Activated B cell treated with CpG ODN at 0.5 μM for 24 hours (primary cell): ENCODE data around the gene PIGP. TPM values are rescaled to one million over a fixed set of nuclear protein-coding genes. Genes with fewer than 3 reads are reported as not detected.
A peak's percentile ranks its signal among the peaks of the same experiment; 100 is the strongest.

Source experiments
- ATAC-seq: fragments of 200-7000 bp; cut with Tn5 transposase; one replicate; pipeline ENCODE4 v1.10.0; 2021; ENCODE audit warnings: low read depth, mild to moderate bottlenecking, moderate library complexity
- CTCF ChIA-PET: fragments of 350-600 bp; sonication (Branson Sonifier 250); formaldehyde crosslinking; loops from one replicate; lab custom pipeline; 2021; ENCODE audit warnings: antibody characterized with exemption; lab: Charles Lee
- POLR2A ChIA-PET: fragments of 350-600 bp; sonication (Branson Sonifier 250); formaldehyde crosslinking; loops from one replicate; lab custom pipeline; 2021; ENCODE audit warnings: antibody characterized with exemption; lab: Charles Lee
- DNase-seq: peaks from one replicate; pipeline ENCODE4 v3.0.0; 2022
- H3K27ac Mint-ChIP-seq: one replicate; pipeline ENCODE4 v1.8.0; 2020; ENCODE audit warnings: mixed read lengths
- H3K27me3 Mint-ChIP-seq: one replicate; pipeline ENCODE4 v1.8.0; 2021; ENCODE audit warnings: mixed read lengths
- H3K36me3 Mint-ChIP-seq: one replicate; pipeline ENCODE4 v1.8.0; 2021; ENCODE audit warnings: low read depth, mixed read lengths
- H3K4me1 Mint-ChIP-seq: one replicate; pipeline ENCODE4 v1.8.0; 2021; ENCODE audit warnings: mixed read lengths
- H3K4me3 Mint-ChIP-seq: one replicate; pipeline ENCODE4 v1.8.0; 2020; ENCODE audit warnings: mild to moderate bottlenecking, mixed read lengths
- H3K9me3 Mint-ChIP-seq: one replicate; pipeline ENCODE4 v1.8.0; 2020; ENCODE audit warnings: mixed read lengths
- CTCF ChIP-seq: fragments of 200-600 bp; IDR thresholded peaks from one replicate; pipeline ENCODE4 v1.8.0; 2022; ENCODE audit warnings: antibody characterized with exemption, mild to moderate bottlenecking
- intact Hi-C: fragments of 100-400 bp; cut with micrococcal nuclease; formaldehyde crosslinking; loops from one replicate; pipeline ENCODE4 v1.15.1; 2024
- total RNA-seq: library from RNA; stranded (reverse); gene quantifications from 2 replicates; pipeline ENCODE4 v1.2.3, GENCODE V29; 2022

PIGP gene
- total RNA-seq, 1 donor from 2014 or later, result 17.7 TPM

GRCh38 chr21:37061926-37062592, 10.8 kb downstream of the PIGP start:
- H3K27ac Mint-ChIP-seq, result no peak overlapping the region
- POLR2A ChIA-PET, result no interaction called here
- no peak for DNase-seq
- H3K36me3 Mint-ChIP-seq, result peaks cover 21% of the 10 kb centered on the region
- CTCF ChIA-PET, result no interaction called here
- no peak for ATAC-seq
- no peaks in the 10 kb centered on the region for H3K27me3 Mint-ChIP-seq
- H3K4me3 Mint-ChIP-seq, result no peak overlapping the region
- intact Hi-C loops, result no loop called here
- H3K9me3 Mint-ChIP-seq, result no peaks in the 10 kb centered on the region
- no peak for TF ChIP-seq CTCF
- peaks cover 4% of the 10 kb centered on the region for H3K4me1 Mint-ChIP-seq

- H3K4me3 Mint-ChIP-seq, result no peak overlapping the region
Measured at GRCh38 chr21:37060296-37060695, 12.6 kb downstream of the PIGP start.

GRCh38 chr21:37059181-37059580, 13.7 kb downstream of the PIGP start:
- Mint-ChIP-seq H3K27ac (no peak overlapping the region), H3K9me3 (peaks cover 2% of the 10 kb centered on the region), H3K27me3 (no peaks in the 10 kb centered on the region), H3K4me1 (peaks cover 3% of the 10 kb centered on the region), H3K36me3 (no peaks in the 10 kb centered on the region), H3K4me3 (no peak overlapping the region)
- intact Hi-C loops, result no loop called here
- ChIA-PET POLR2A (no interaction called here), CTCF (no interaction called here)
- ATAC-seq (no peak), DNase-seq (no peak)
- TF ChIP-seq CTCF, result no peak

More at GRCh38 chr21:37060296-37060695, 12.6 kb downstream of the PIGP start:
- Mint-ChIP-seq H3K9me3 (peaks cover 2% of the 10 kb centered on the region), H3K4me1 (peaks cover 4% of the 10 kb centered on the region), H3K27me3 (no peaks in the 10 kb centered on the region), H3K36me3 (peaks cover 9% of the 10 kb centered on the region), H3K27ac (no peak overlapping the region)
- CTCF ChIA-PET, result interaction anchor here (1.1 kb wide), 1 partner anchor 70 kb away, joined by 3 read pairs; no protein-coding TSS in a partner anchor
- POLR2A ChIA-PET, result no interaction called here
- DNase-seq, result no peak
- intact Hi-C loops, result no loop called here
- TF ChIP-seq CTCF, result no peak
- peak; percentile 82 for ATAC-seq

GRCh38 chr21:37058261-37058660, 14.6 kb downstream of the PIGP start:
- Mint-ChIP-seq H3K4me1 (no peaks in the 10 kb centered on the region), H3K9me3 (peaks cover 2% of the 10 kb centered on the region), H3K27ac (no peak overlapping the region), H3K4me3 (no peak overlapping the region), H3K36me3 (no peaks in the 10 kb centered on the region), H3K27me3 (no peaks in the 10 kb centered on the region)
- ATAC-seq, result no peak
- CTCF ChIA-PET, result no interaction called here
- intact Hi-C loops, result no loop called here
- POLR2A ChIA-PET, result no interaction called here
- DNase-seq, result no peak
- no peak for TF ChIP-seq CTCF

GRCh38 chr21:37057614-37058013, 15.3 kb downstream of the PIGP start:
- H3K27me3 Mint-ChIP-seq, result no peaks in the 10 kb centered on the region
- ATAC-seq, result no peak
- CTCF ChIA-PET, result no interaction called here
- no peak for DNase-seq
- TF ChIP-seq CTCF, result no peak
- intact Hi-C loops, result no loop called here
- H3K4me3 Mint-ChIP-seq, result no peak overlapping the region
- peaks cover 2% of the 10 kb centered on the region for H3K9me3 Mint-ChIP-seq
- no peak overlapping the region for H3K27ac Mint-ChIP-seq
- H3K4me1 Mint-ChIP-seq, result no peaks in the 10 kb centered on the region
- POLR2A ChIA-PET, result no interaction called here
- H3K36me3 Mint-ChIP-seq, result no peaks in the 10 kb centered on the region
